K562 (cell line): ENCODE measurements around the gene HTRA3. TPM values are rescaled to one million over a fixed set of nuclear protein-coding genes. Genes with fewer than 3 reads are reported as not detected.

Experiments used
- ATAC-seq: fragments of 200-7000 bp; cut with Tn5 transposase; 3 replicates; pipeline ENCODE4 v1.9.1; 2020; ENCODE audit warnings: moderate library complexity
- BruUV-seq: library from RNA; stranded (reverse); fragments of 400-500 nt; replicated peaks from 2 replicates; lab custom pipeline; 2021; lab: Mats Ljungman, UMichigan
- CTCF ChIA-PET: fragments of 300-600 bp; formaldehyde crosslinking; extraction: SDS; loops from one replicate; lab custom pipeline; 2021; ENCODE audit warnings: low intra/inter-chr PET ratio; lab: Yijun Ruan, JAX
- POLR2A ChIA-PET: fragments of 300-600, 350-650 bp; sonication (Branson Sonifier 250); formaldehyde crosslinking; extraction: SDS; loops from one replicate; lab custom pipeline; 2021; ENCODE audit warnings: antibody characterized with exemption, inconsistent platforms; lab: Yijun Ruan, JAX
- DNase-seq, 4 experiments: peaks; one replicate each; pipeline versions ENCODE4 v3.0.0 to v3.0.0-alpha.2; 2011 to 2018; ENCODE audit warnings: low spot score in 3 of 4, mixed read lengths in 3 of 4; ENCODE audit errors: extremely low read depth in 1 of 4
- FAIRE-seq: peaks from 2 replicates; lab custom pipeline; 2011; peaks lifted over from hg19 to GRCh38; lab: Jason Lieb, UNC
- H2AFZ ChIP-seq: 2 replicates; pipeline ENCODE4 v1.6.0; 2011; ENCODE audit warnings: low read depth, low read length, control low read depth, inconsistent platforms
- H3K27ac ChIP-seq: fragments of 200-600 bp; 3 replicates; pipeline ENCODE4 v1.8.0; 2011; ENCODE audit warnings: low read depth, mild to moderate bottlenecking, control low read depth, inconsistent platforms, low read length, moderate library complexity, mixed read lengths; ENCODE audit errors: extremely low read depth
- H3K27me3 ChIP-seq, 2 experiments: fragments of 300-600 bp in 1 of 2; 2 replicates in 1 of 2; 3 replicates in 1 of 2; pipeline versions ENCODE4 v1.6.0 to v1.8.0; 2011; ENCODE audit warnings: inconsistent platforms in 2 of 2, low read length in 2 of 2, mild to moderate bottlenecking in 1 of 2, mixed read lengths in 1 of 2, moderate library complexity in 1 of 2; ENCODE audit not compliant: control insufficient read depth in 2 of 2, insufficient read depth in 2 of 2
- H3K36me3 ChIP-seq: fragments of 300-600 bp; 3 replicates; pipeline ENCODE4 v1.8.0; 2011; ENCODE audit warnings: mild to moderate bottlenecking, low read length, inconsistent platforms; ENCODE audit not compliant: control insufficient read depth, insufficient read depth
- H3K4me1 ChIP-seq, 2 experiments: fragments of 200-600 bp in 1 of 2; replicated peaks in 1 of 2; 2 replicates in 1 of 2; 3 replicates in 1 of 2; pipeline versions ENCODE4 v1.5.1 to v1.8.0; 2011; ENCODE audit warnings: inconsistent platforms in 2 of 2, low read length in 2 of 2, mild to moderate bottlenecking in 1 of 2, mixed read lengths in 1 of 2, moderate library complexity in 1 of 2; ENCODE audit not compliant: control insufficient read depth in 2 of 2, insufficient read depth in 2 of 2
- H3K4me2 ChIP-seq: 2 replicates; pipeline ENCODE4 v1.6.1; 2011; ENCODE audit warnings: low read length, control low read depth, inconsistent platforms, mixed read lengths; ENCODE audit not compliant: insufficient read depth
- H3K4me3 ChIP-seq: fragments of 200-600 bp; sonication (generic), shearing (Covaris generic); 2 replicates; pipeline ENCODE4 v1.5.1; 2016; ENCODE audit warnings: control low read depth, inconsistent platforms
- H3K79me2 ChIP-seq: fragments of 200-600 bp; 3 replicates; pipeline ENCODE4 v1.8.0; 2011; ENCODE audit warnings: low read length, inconsistent platforms; ENCODE audit not compliant: control insufficient read depth, insufficient read depth
- H3K9ac ChIP-seq, 2 experiments: 2 replicates each; pipeline versions ENCODE4 v1.6.0 to v1.6.1; 2011; ENCODE audit warnings: low read depth in 2 of 2, low read length in 2 of 2, control low read depth in 1 of 2, inconsistent platforms in 1 of 2, mild to moderate bottlenecking in 1 of 2, mixed read lengths in 1 of 2; ENCODE audit not compliant: insufficient read depth in 1 of 2
- H3K9me1 ChIP-seq: one replicate; pipeline ENCODE4 v1.6.0; 2011; ENCODE audit warnings: inconsistent platforms, mild to moderate bottlenecking, low read length, moderate library complexity; ENCODE audit not compliant: control insufficient read depth, insufficient read depth
- H3K9me3 ChIP-seq: replicated peaks from 2 replicates; pipeline ENCODE4 v1.5.1; 2011; ENCODE audit warnings: low read depth, low read length, inconsistent platforms; ENCODE audit not compliant: control insufficient read depth, insufficient read depth
- H4K20me1 ChIP-seq: replicated peaks from 2 replicates; pipeline ENCODE4 v1.6.1; 2011; ENCODE audit warnings: low read length, inconsistent platforms, mixed read lengths; ENCODE audit not compliant: control insufficient read depth, insufficient read depth
- FOXP1 ChIP-seq: sonication (generic); formaldehyde crosslinking; IDR thresholded peaks from 2 replicates; pipeline ENCODE4 v1.8.0; 2022; ENCODE audit warnings: mild to moderate bottlenecking, missing genetic modification reagents
- GTF2A2 ChIP-seq: IDR thresholded peaks from 2 replicates; pipeline ENCODE4 v1.6.1; 2016; ENCODE audit warnings: mild to moderate bottlenecking, missing genetic modification characterization, missing compliant biosample characterization
- MAFG ChIP-seq: fragments of 450-650 bp; conservative IDR thresholded peaks from 2 replicates; pipeline ENCODE4 v1.6.1; 2016; ENCODE audit warnings: missing genetic modification characterization, missing compliant biosample characterization
- MYC ChIP-seq, 2 experiments: fragments of 250-450 bp in 1 of 2; sonication (Bioruptor Pico) in 1 of 2; IDR thresholded peaks; 2 replicates each; pipeline versions ENCODE4 v1.5.1 to v1.6.1; 2012 to 2021; ENCODE audit warnings: low read depth in 2 of 2, borderline replicate concordance in 1 of 2, improper control_type of control experiment in 1 of 2, low read length in 1 of 2, mild to moderate bottlenecking in 1 of 2, moderate library complexity in 1 of 2
- NR3C1 ChIP-seq: sonication (generic); formaldehyde crosslinking; IDR thresholded peaks from 2 replicates; pipeline ENCODE4 v1.8.1; 2022; ENCODE audit warnings: missing genetic modification reagents
- ZNF239 ChIP-seq: fragments of 250-450 bp; sonication (Bioruptor Pico); IDR thresholded peaks from 2 replicates; pipeline ENCODE4 v1.4.0; 2020; ENCODE audit warnings: mild to moderate bottlenecking
- WGBS: fragments of 100-300 bp; shearing (Covaris generic); methylation state at CpG from one replicate; pipeline ENCODE4 v1.1.6; 2016; ENCODE audit warnings: low coverage, mixed read lengths; ENCODE audit not compliant: insufficient coverage; ENCODE audit errors: missing lambda C conversion rate; 5-methylcytosine and 5-hydroxymethylcytosine counted together
- in situ Hi-C: fragments of 300-500 bp; cut with MboI; formaldehyde crosslinking; loops from 4 replicates; pipeline ENCODE4 v1.15.0; 2018; ENCODE audit warnings: inconsistent platforms, mixed read lengths
- intact Hi-C: fragments of 100-400 bp; cut with micrococcal nuclease; formaldehyde crosslinking; loops from 2 replicates; pipeline ENCODE4 v1.14.2; 2022
- polyA plus RNA-seq, 8 experiments: library from polyadenylated mRNA; depleted of rRNA in 4 of 8; stranded (reverse) in 5 of 8; unstranded in 3 of 8; fragments of >200 nt; fragmentation: Nextera tagmentation in 2 of 8; fragmentation: Illumina TruSeq in 1 of 8; extraction: Ambion mirVana in 2 of 8; extraction: Trizol in 1 of 8; gene quantifications; 2 replicates each; pipeline versions ENCODE4 v1.2.1 to v1.2.3, GENCODE V29; 2011 to 2014; ENCODE audit warnings: inconsistent platforms in 1 of 8, missing spikeins in 1 of 8
- total RNA-seq, 7 experiments: library from RNA; depleted of rRNA in 6 of 7; stranded (reverse); fragments of >200 nt in 6 of 7; fragmentation: Illumina TruSeq in 2 of 7; extraction: Trizol in 2 of 7; gene quantifications; 2 replicates each; pipeline versions ENCODE4 v1.2.1 to v1.2.3, GENCODE V29; 2011 to 2021; ENCODE audit warnings: low replicate concordance in 1 of 7
- TF ChIP-seq, protein P1 (sequence below): fragments of 250-450 bp; sonication (Bioruptor Pico); IDR thresholded peaks from 2 replicates; pipeline ENCODE4 v1.4.0; 2020; ENCODE audit warnings: mild to moderate bottlenecking

HTRA3 gene
- total and polyA plus RNA-seq, 9 of the 15 experiments (the other 6 are each of a cell fraction or from before 2014, with no cell fraction given): 0.04 TPM; not detected in 8

DNA sequence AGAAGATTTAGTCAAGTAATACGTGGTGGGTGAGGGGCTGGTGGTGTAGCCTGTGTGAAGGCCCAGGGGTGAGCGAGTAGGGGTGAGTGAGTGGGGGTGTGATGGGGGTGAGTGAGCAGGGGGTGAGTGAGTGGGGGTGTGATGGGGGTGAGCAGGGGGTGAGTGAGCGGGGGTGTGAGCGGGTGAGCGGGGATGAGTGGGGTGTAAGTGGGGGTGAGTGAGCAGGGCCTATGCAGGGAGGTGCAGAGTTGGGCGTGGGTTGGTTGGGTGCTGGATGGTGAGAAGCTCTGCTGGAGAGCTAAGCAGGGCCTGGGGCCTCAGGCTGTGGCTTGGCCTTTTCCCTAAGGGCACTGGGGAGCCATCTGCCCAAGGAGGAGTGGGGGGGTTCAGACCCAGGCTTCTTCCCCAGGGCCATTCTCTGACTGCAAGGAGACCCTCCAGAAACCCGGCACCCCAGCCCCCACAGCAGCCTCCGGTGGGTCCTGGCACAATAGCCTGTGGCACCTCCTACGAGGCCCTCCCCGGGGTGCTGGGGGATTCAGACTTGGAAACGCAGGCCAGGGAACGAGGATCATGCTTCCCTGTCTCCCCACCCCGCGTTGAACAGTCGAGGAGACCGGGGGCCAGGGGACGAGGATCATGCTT is 40.1 kb upstream of the HTRA3 start:
- DNase-seq: no peak
- no peak overlapping the region for H3K4me2 ChIP-seq
- POLR2A ChIA-PET: interaction anchor here (0.7 to 1.2 kb wide), 3 partner anchors 14 to 296 kb away, joined by 3 to 4 read pairs (median 3); no protein-coding TSS in a partner anchor
- no peak overlapping the region for H2AFZ ChIP-seq
- no peak for FAIRE-seq
- CTCF ChIA-PET: no interaction called here
- ATAC-seq: no peak
- in situ Hi-C loops: no loop called here
- no peaks in the 10 kb centered on the region for H4K20me1 ChIP-seq
- WGBS: 56% methylated on average over 8 of the region's 17 CpGs
- H3K27me3 ChIP-seq: peaks cover 0 to 15% of the 10 kb centered on the region in 2 experiments; a peak in 1 of 5 replicates
- H3K36me3 ChIP-seq: no peaks in the 10 kb centered on the region
- BruUV-seq: no TSS peak
- peaks cover 0 to 19% of the 10 kb centered on the region in 2 experiments; a peak in 3 of 5 replicates for H3K4me1 ChIP-seq
- no peaks in the 10 kb centered on the region for H3K79me2 ChIP-seq
- H3K4me3 ChIP-seq: no peak overlapping the region
- TF ChIP-seq NR3C1 (CRISPR knock-in tag) (no peak), MAFG (no peak), MYC (IDR thresholded peaks at IDR 0.05; ENCODE audit: low read depth, low read length) (no peak), MYC (CRISPR knock-in tag; IDR thresholded peaks at IDR 0.05; ENCODE audit: borderline replicate concordance, low read depth) (no peak), ZNF239 (no peak), FOXP1 (no peak), GTF2A2 (tag) (no peak)
- TF ChIP-seq, protein P1, sequence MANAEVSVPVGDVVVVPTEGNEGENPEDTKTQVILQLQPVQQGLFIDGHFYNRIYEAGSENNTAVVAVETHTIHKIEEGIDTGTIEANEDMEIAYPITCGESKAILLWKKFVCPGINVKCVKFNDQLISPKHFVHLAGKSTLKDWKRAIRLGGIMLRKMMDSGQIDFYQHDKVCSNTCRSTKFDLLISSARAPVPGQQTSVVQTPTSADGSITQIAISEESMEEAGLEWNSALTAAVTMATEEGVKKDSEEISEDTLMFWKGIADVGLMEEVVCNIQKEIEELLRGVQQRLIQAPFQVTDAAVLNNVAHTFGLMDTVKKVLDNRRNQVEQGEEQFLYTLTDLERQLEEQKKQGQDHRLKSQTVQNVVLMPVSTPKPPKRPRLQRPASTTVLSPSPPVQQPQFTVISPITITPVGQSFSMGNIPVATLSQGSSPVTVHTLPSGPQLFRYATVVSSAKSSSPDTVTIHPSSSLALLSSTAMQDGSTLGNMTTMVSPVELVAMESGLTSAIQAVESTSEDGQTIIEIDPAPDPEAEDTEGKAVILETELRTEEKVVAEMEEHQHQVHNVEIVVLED (CRISPR knock-in tag): no peak
- TF ChIP-seq, all 486 proteins: peak for 0
- H3K27ac ChIP-seq: no peak overlapping the region
- intact Hi-C loops: no loop called here
- H3K9me3 ChIP-seq: no peaks in the 10 kb centered on the region
- H3K9ac ChIP-seq: no peak overlapping the region
- peaks cover 2% of the 10 kb centered on the region for H3K9me1 ChIP-seq
